ENCODE data around the gene FLT1. TPM values are rescaled to one million over a fixed set of nuclear protein-coding genes. Genes with fewer than 3 reads are reported as not detected.

Gene FLT1
- polyA plus RNA-seq, 1 donor (not counting 4 experiments of a cell fraction or from before 2014, with no cell fraction given), result 0.01 TPM

DNA sequence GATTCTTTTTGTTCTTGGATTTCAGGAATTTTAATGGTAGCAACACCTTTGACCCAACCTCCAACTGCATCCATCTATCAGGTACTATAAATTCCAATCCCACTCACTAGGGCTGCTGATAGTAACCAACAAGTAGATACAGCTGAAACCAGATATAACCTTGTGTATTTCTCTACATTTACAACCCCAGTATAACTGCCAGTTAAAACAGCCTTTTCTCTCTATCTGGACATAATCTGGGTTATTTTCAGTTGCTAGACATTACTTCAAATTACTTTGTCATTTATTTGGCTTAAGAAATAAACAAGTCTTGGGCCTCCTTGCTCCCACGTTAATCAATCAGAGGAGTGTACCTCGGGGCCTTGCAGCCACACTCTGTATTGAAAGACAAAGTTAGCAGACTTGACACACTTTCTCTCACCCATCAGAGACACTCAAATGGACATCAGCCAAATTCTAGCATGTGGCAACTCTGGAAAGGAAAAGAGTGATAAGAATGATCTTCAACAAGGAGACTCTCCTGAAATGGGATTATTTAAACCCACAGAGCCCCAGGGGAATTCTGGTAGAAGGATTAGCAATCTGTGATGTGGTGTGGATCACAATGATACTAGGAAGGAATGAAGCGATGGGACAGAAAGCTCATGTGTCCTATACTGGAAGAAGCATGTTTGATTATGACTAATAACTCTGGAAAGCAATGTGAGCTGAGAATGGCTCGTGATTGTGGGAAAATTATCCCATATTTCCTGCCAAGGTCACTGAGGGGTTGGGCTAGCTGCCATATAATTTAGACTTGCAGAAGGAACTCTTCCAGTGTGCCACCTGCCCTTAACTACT lies 157.5 kb downstream of the FLT1 start:
- H3K27me3 ChIP-seq (ENCODE audit: control insufficient read depth, extremely low read depth, insufficient read depth, low read length), result no peaks in the 10 kb centered on the region
- no peak overlapping the region for H3K27ac ChIP-seq (ENCODE audit: control insufficient read depth, insufficient read depth, low read length)
- no peaks in the 10 kb centered on the region for H4K20me1 ChIP-seq (ENCODE audit: control insufficient read depth, extremely low read depth, insufficient read depth, low read length)
- H3K4me3 ChIP-seq (ENCODE audit: control insufficient read depth in 2 of 3, extremely low read depth in 1 of 3, insufficient read depth in 2 of 3, low read depth in 1 of 3, low read length in 3 of 3), result no peak overlapping the region
- no peak overlapping the region for H2AFZ ChIP-seq (ENCODE audit: control insufficient read depth, low read length)
- dilution Hi-C loops (cut with MboI; ENCODE audit: extremely low pct_ligation_motif_present, low sequenced_read_pairs), result no loop called here
- no peaks in the 10 kb centered on the region for H3K4me1 ChIP-seq (ENCODE audit: control insufficient read depth, extremely low read depth, insufficient read depth, low read length)
- TF ChIP-seq CTCF (optimal IDR thresholded peaks at IDR 0.05 in 1 of 3, IDR thresholded peaks at IDR 0.05 in 1 of 3, conservative IDR thresholded peaks at IDR 0.05 in 1 of 3; ENCODE audit: extremely low read depth in 1 of 3, insufficient read depth in 2 of 3, low read length in 3 of 3) (no peak), EZH2 (IDR thresholded peaks at IDR 0.05; ENCODE audit: low read length) (no peak)
- no peaks in the 10 kb centered on the region for H3K9me3 ChIP-seq (ENCODE audit: control insufficient read depth, low read depth, low read length)
- no peaks in the 10 kb centered on the region for H3K36me3 ChIP-seq (ENCODE audit: control insufficient read depth in 2 of 2, extremely low read depth in 1 of 2, insufficient read depth in 2 of 2, low read length in 2 of 2)
- no peaks in the 10 kb centered on the region for H3K79me2 ChIP-seq (ENCODE audit: control insufficient read depth, insufficient read depth, low read length)
- H3K4me2 ChIP-seq (ENCODE audit: control insufficient read depth, extremely low read depth, insufficient read depth, low read depth, low read length), result no peak overlapping the region
- no peaks in the 10 kb centered on the region for H3K9me1 ChIP-seq (ENCODE audit: control insufficient read depth, extremely low read depth, insufficient read depth, low read length)
- DNase-seq (ENCODE audit: low read depth, low spot score) (no peak), FAIRE-seq (no peak)
- H3K9ac ChIP-seq (ENCODE audit: control insufficient read depth, extremely low read depth, insufficient read depth, low read length), result no peak overlapping the region

DNA sequence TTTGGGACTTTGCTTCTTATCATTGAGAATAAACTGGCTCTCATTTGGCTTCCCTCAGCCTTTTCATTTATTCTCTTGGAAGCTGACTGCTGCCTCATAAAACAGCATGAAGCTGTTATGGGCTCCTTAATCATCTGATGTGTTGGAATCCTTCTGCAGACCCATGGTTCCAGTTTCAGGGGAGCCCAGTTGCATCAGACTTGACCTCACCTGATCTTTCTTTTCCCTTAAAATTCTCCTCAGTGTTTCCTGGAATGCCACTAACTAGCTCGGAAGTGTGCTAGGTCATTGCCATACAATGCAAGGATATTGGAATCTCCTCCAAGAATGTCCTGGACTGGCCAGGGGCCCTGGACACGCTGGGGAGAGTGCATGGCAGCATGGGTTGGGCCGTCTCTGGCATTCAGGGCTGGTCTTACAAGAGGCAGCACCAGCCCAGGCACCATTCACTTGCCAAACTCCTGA lies 158.7 kb downstream of the FLT1 start:
- TF ChIP-seq CTCF (optimal IDR thresholded peaks at IDR 0.05 in 1 of 3, IDR thresholded peaks at IDR 0.05 in 1 of 3, conservative IDR thresholded peaks at IDR 0.05 in 1 of 3; ENCODE audit: extremely low read depth in 1 of 3, insufficient read depth in 2 of 3, low read length in 3 of 3), result no peak
- TF ChIP-seq EZH2 (IDR thresholded peaks at IDR 0.05; ENCODE audit: low read length), result no peak

More for the DNA sequence above, 158.7 kb downstream of the FLT1 start:
- H4K20me1 ChIP-seq (ENCODE audit: control insufficient read depth, extremely low read depth, insufficient read depth, low read length), result no peaks in the 10 kb centered on the region
- no peak overlapping the region for H2AFZ ChIP-seq (ENCODE audit: control insufficient read depth, low read length)
- no peak overlapping the region for H3K4me3 ChIP-seq (ENCODE audit: control insufficient read depth in 2 of 3, extremely low read depth in 1 of 3, insufficient read depth in 2 of 3, low read depth in 1 of 3, low read length in 3 of 3)
- H3K27ac ChIP-seq (ENCODE audit: control insufficient read depth, insufficient read depth, low read length), result no peak overlapping the region
- no peaks in the 10 kb centered on the region for H3K79me2 ChIP-seq (ENCODE audit: control insufficient read depth, insufficient read depth, low read length)
- H3K27me3 ChIP-seq (ENCODE audit: control insufficient read depth, extremely low read depth, insufficient read depth, low read length), result no peaks in the 10 kb centered on the region
- DNase-seq (ENCODE audit: low read depth, low spot score), result no peak
- H3K9ac ChIP-seq (ENCODE audit: control insufficient read depth, extremely low read depth, insufficient read depth, low read length), result no peak overlapping the region
- no peaks in the 10 kb centered on the region for H3K4me1 ChIP-seq (ENCODE audit: control insufficient read depth, extremely low read depth, insufficient read depth, low read length)
- no peak for FAIRE-seq
- H3K4me2 ChIP-seq (ENCODE audit: control insufficient read depth, extremely low read depth, insufficient read depth, low read depth, low read length), result no peak overlapping the region
- H3K9me1 ChIP-seq (ENCODE audit: control insufficient read depth, extremely low read depth, insufficient read depth, low read length), result no peaks in the 10 kb centered on the region
- dilution Hi-C loops (cut with MboI; ENCODE audit: extremely low pct_ligation_motif_present, low sequenced_read_pairs), result no loop called here
- H3K36me3 ChIP-seq (ENCODE audit: control insufficient read depth in 2 of 2, extremely low read depth in 1 of 2, insufficient read depth in 2 of 2, low read length in 2 of 2), result no peaks in the 10 kb centered on the region
- H3K9me3 ChIP-seq (ENCODE audit: control insufficient read depth, low read depth, low read length), result no peaks in the 10 kb centered on the region
